Spleen (tissue), 11 donors: Measurements from ENCODE around the gene ACOX2. TPM values are rescaled to one million over a fixed set of nuclear protein-coding genes. Genes with fewer than 3 reads are reported as not detected.

ENCODE experiments used
- DNase-seq: peaks from one replicate; pipeline ENCODE4 v3.0.0-alpha.2; 2020
- H3K27ac ChIP-seq, 8 donors: fragments of 200-600 bp; sonication (generic) in 7 of 8; 1 replicate in 4 of 8; 2 replicates in 4 of 8; pipeline versions ENCODE4 v1.5.0 to v1.8.0; 2016 to 2021; ENCODE audit warnings: inconsistent platforms in 4 of 8, mild to moderate bottlenecking in 4 of 8, moderate library complexity in 1 of 8
- H3K27me3 ChIP-seq, 7 donors: fragments of 200-600 bp; sonication (generic) in 6 of 7; replicated peaks in 1 of 7; 1 replicate in 4 of 7; 2 replicates in 3 of 7; pipeline versions ENCODE4 v1.5.0 to v1.8.0; 2016 to 2021; ENCODE audit warnings: inconsistent platforms in 3 of 7, mild to moderate bottlenecking in 1 of 7
- H3K36me3 ChIP-seq, 6 donors: fragments of 200-600 bp; sonication (generic) in 5 of 6; 1 replicate in 4 of 6; 2 replicates in 2 of 6; pipeline versions ENCODE4 v1.5.0 to v1.8.0; 2016 to 2021; ENCODE audit warnings: inconsistent platforms in 2 of 6
- H3K4me1 ChIP-seq, 6 donors: fragments of 200-600 bp; sonication (generic) in 5 of 6; 1 replicate in 3 of 6; 2 replicates in 3 of 6; pipeline versions ENCODE4 v1.5.0 to v1.8.0; 2016 to 2021; ENCODE audit warnings: inconsistent platforms in 3 of 6
- H3K4me3 ChIP-seq, 8 donors: fragments of 200-600 bp; sonication (generic) in 7 of 8; 1 replicate in 4 of 8; 2 replicates in 4 of 8; pipeline versions ENCODE4 v1.5.0 to v1.8.0; 2016 to 2021; ENCODE audit warnings: inconsistent platforms in 4 of 8, mild to moderate bottlenecking in 4 of 8, moderate library complexity in 2 of 8
- H3K9me3 ChIP-seq, 8 donors: fragments of 200-600 bp; sonication (generic) in 7 of 8; 1 replicate in 4 of 8; 2 replicates in 4 of 8; pipeline versions ENCODE4 v1.5.0 to v1.8.0; 2016 to 2021; ENCODE audit warnings: inconsistent platforms in 4 of 8
- CTCF ChIP-seq, 11 experiments: fragments of 200-600 bp in 7 of 11; fragments of 450-650 bp in 4 of 11; sonication (generic) in 4 of 11; IDR thresholded peaks in 8 of 11; conservative IDR thresholded peaks in 3 of 11; 1 replicate in 7 of 11; 2 replicates in 4 of 11; pipeline versions ENCODE4 v1.4.0 to v1.8.0; 2016 to 2021; ENCODE audit warnings: antibody characterized with exemption in 11 of 11, inconsistent platforms in 4 of 11, mild to moderate bottlenecking in 1 of 11
- POLR2A ChIP-seq, 3 donors: fragments of 450-650 bp; IDR thresholded peaks; one replicate each; pipeline ENCODE4 v1.5.1; 2017; ENCODE audit warnings: antibody characterized with exemption in 3 of 3, mild to moderate bottlenecking in 1 of 3
- POLR2AphosphoS5 ChIP-seq, 3 donors: sonication (generic); formaldehyde crosslinking; IDR thresholded peaks; one replicate each; pipeline ENCODE4 v1.5.1; 2017; ENCODE audit warnings: antibody characterized with exemption in 3 of 3
- WGBS, 5 donors: extraction: QIAGEN DNeasy Blood & Tissue Kit in 3 of 5; methylation state at CpG; one replicate each; pipeline versions ENCODE4 v1.1.5 to v1.1.7; 2013 to 2018; 5-methylcytosine and 5-hydroxymethylcytosine counted together
- intact Hi-C: fragments of 100-400 bp; cut with DNase I; formaldehyde crosslinking; loops from one replicate; pipeline ENCODE4 v1.15.0; 2023; ENCODE audit warnings: low total_unique reads
- polyA plus RNA-seq, 3 donors: library from polyadenylated mRNA; stranded (reverse); fragments of 200-250 nt; gene quantifications; one replicate each; pipeline ENCODE4 v1.2.1, GENCODE V29; 2013
- total RNA-seq, 7 donors: library from RNA; depleted of rRNA in 3 of 7; stranded (reverse); fragments of >200 nt in 3 of 7; fragmentation: NEBNext Ultra II Directional in 4 of 7; extraction: Animal tissue kit (Norgen Biotek cat#: 25700) in 4 of 7; gene quantifications; one replicate each; pipeline versions ENCODE4 v1.1.0 to v1.2.1, GENCODE V29; 2016 to 2021
- donor health status: healthy with polysubstance abuse.
- donor health status: DM: no; HTN: no; CAD: no; lungs with moderate emphysema.
- donor health status: DM: no; HTN: no; CAD: no.
- donor health status: Bipolar disorder and iron deficiency.
- donor health status: healthy.
- donor health status: DM: no; HTN: no; CAD: no.
- donor health status: DM: yes; HTN: yes; CAD: no.

Gene ACOX2
- total and polyA plus RNA-seq, 10 donors, result 1.3 to 11.5 (median 5.0) TPM

GRCh38 chr3:58471025-58471887 is 65.7 kb downstream of the ACOX2 start:
- Histone ChIP-seq H3K4me1 (peaks cover 0 to 51% (median 25%) of the 10 kb centered on the region in 6 donors), H3K9me3 (no peaks in the 10 kb centered on the region), H3K27ac (peak overlapping the region in 7 of 8 donors; percentile 2 to 79 (median 55)), H3K36me3 (no peaks in the 10 kb centered on the region), H3K27me3 (no peaks in the 10 kb centered on the region), H3K4me3 (no peak overlapping the region)
- 42 to 60% (median 57%) methylated on average over 10 of the region's 10 CpGs for WGBS, 5 donors
- intact Hi-C loops, result no loop called here
- TF ChIP-seq CTCF (IDR thresholded peaks at IDR 0.05 in 8 of 11, conservative IDR thresholded peaks at IDR 0.05 in 3 of 11) (no peak), POLR2A (IDR thresholded peaks at IDR 0.05) (no peak), POLR2AphosphoS5 (IDR thresholded peaks at IDR 0.05) (no peak)
- DNase-seq, result no peak

GRCh38 chr3:58470363-58471024 is 66.5 kb downstream of the ACOX2 start:
- no peak for DNase-seq
- WGBS, 5 donors, result 91 to 97% (median 96%) methylated on average over 12 of the region's 12 CpGs
- Histone ChIP-seq H3K4me3 (no peak overlapping the region), H3K9me3 (no peaks in the 10 kb centered on the region), H3K27me3 (no peaks in the 10 kb centered on the region), H3K36me3 (no peaks in the 10 kb centered on the region), H3K4me1 (peaks cover 0 to 44% (median 21%) of the 10 kb centered on the region in 6 donors), H3K27ac (peak overlapping the region in 5 of 8 donors; percentile 43 to 79 (median 68))
- TF ChIP-seq CTCF (IDR thresholded peaks at IDR 0.05 in 8 of 11, conservative IDR thresholded peaks at IDR 0.05 in 3 of 11) (no peak), POLR2A (IDR thresholded peaks at IDR 0.05) (no peak), POLR2AphosphoS5 (IDR thresholded peaks at IDR 0.05) (no peak)
- intact Hi-C loops, result no loop called here

- DNase-seq, result no peak
- Histone ChIP-seq H3K4me1 (peaks cover 0 to 32% (median 7%) of the 10 kb centered on the region in 6 donors), H3K27me3 (no peaks in the 10 kb centered on the region), H3K27ac (no peak overlapping the region), H3K36me3 (no peaks in the 10 kb centered on the region), H3K4me3 (no peak overlapping the region), H3K9me3 (no peaks in the 10 kb centered on the region)
- no peak for TF ChIP-seq POLR2A (IDR thresholded peaks at IDR 0.05)
- no peak for TF ChIP-seq CTCF (IDR thresholded peaks at IDR 0.05 in 8 of 11, conservative IDR thresholded peaks at IDR 0.05 in 3 of 11)
- TF ChIP-seq POLR2AphosphoS5 (IDR thresholded peaks at IDR 0.05), result no peak
- intact Hi-C loops, result loop anchor here (10.0 kb wide), 1 partner anchor 66 kb away; the partner anchor contains the start of gene ACOX2
- 77 to 94% (median 88%) methylated on average over 4 of the region's 4 CpGs for WGBS, 5 donors
These were observed 67.9 kb downstream of the ACOX2 start for GRCh38 chr3:58469096-58469495.
